IPS-11a (cell line): ENCODE data around the gene HDAC11.
"Not testable (repeated sequence)": the region's sequence is repeated elsewhere in the genome, so short reads cannot be mapped to it uniquely, and the experiment has no call there.

Experiments
- H3K4me3 ChIP-seq: one replicate; pipeline ENCODE4 v1.5.1; 2013; ENCODE audit warnings: low read depth, low read length, control low read depth

The HDAC11 gene

DNA sequence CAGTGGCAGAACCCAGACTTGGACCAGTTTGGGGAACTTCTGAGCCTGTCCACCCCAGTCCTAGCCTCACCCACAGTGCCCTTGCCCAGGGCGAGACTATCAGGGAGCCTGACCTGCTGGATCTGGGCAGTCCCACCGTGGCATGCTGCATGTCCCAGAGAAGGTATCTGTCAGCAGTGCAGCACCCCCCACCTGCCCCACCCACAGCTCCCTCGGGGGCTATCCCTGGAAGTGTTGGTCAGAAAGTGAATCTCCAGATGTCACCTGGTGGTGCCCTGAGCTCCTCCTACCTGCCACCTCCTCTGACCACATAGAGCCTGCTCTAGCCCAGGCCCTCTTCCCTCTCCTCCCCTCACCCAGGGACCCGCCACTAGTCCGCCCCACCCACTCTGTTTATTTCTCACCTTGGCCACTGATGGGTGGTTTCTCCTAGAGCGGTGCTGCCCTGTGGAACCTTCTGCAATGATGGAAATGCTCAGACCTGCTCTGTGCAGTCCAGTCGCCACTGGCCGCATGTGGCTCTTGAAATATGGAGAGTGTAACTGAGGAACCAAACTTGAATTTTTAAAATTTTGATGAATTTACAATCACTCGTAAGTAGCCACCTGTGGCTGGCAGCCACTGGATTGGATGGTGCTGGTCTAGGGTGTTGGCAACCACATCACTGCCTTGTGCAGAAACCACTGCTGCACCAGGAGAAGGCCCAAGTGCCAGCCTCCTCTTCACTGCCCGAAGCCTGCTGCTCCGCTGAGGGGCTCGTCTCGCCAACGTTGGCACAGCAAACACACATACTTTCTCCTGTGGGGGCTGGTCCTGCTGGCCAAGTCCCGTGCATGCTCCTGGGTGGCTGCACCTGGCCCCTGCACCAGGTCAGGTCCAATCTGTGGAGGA is 13.1 kb downstream of the HDAC11 start:
- no peak overlapping the region for H3K4me3 ChIP-seq

DNA sequence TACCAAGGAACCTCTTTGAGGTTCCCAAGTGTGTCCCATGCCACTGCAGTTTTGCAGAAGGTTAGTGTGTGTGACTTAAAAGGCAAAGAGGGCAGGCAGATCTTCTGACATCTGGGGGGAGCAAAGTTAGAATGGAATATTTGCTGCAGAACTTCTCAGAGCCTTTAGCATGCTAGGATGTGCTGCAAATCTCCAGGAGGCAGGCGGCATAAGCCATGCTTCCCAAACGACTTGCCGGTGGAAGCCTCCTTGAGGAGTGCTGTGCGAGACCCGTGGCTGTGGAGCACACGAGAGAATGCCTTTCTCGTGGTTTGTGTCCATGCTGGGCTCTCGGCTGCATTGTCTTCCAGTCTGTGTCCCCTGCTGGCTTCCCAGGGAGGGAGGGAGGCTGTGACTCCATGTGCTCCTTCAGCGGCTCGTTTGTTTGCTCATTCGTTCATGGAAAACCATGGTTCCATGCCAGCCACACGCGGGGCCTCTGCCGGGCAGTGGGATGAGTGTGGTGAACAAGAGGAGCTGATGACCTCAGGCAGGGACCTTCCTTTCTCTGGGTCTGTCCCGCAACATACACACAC is 13.8 kb downstream of the HDAC11 start:
- no peak overlapping the region for H3K4me3 ChIP-seq

DNA sequence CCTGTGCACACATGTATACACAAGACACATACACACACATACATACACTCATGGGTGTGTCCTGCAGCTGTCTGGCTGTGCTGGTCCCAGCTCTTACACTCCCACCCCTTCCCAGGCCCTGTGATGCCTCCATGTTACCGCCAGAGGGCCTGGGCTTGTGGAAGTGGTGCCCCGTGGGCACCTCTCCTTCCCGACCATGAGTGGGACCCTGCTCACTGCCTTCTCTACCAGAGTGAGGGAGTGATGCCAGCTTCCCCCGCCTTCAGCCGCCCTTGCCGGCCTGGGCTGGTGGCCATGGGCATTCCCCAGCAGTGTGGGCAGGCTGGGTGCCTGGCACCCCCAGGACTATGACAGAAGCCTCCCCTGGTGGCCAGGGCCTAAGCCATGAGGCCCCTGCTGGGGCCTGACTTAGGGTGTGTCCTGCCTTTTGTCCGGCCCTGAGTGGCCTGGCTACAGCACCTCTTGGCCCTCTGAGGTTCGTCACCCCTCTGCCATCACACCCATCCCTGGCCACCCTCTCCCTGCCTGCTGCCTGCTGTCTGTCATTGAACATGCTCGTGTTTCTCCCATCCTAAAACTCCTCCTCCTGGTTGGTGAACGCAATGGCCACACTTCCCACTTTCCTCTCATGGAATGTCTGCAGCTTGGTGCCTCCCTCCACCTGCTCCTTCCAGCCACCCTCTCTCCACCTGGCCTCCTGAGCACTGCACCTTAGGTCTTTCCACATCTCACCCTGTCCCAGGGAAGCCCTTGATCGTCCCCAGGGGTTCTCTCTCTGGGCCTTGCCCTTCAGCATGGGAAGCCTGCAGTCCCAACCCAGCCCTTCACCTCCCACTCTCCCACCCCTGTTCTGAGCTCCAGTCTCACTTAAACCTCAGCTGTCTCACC is 14.6 kb downstream of the HDAC11 start:
- no peak overlapping the region for H3K4me3 ChIP-seq

DNA sequence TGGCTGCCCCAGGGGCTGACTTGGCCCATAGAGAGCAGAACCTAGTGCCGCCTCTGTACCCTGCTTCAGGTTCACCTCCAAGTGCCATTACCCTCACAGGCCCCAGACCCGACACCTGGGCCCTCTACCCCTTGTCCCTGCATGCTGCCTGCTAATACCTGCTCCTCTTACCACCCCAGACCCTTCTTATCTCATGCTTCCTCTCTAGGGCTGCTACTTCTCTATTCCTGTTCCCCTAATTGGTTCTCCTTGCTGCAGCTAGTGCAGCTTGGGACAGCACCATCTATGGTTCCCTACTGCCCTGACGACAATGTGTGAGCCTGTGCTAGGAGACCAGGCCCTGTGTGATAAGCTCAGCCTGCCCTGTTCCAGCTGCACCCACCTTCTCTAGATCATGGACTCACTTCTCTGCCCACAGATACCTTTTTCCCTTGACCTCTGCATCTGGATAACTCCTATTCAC is 15.3 kb downstream of the HDAC11 start:
- no peak overlapping the region for H3K4me3 ChIP-seq

DNA sequence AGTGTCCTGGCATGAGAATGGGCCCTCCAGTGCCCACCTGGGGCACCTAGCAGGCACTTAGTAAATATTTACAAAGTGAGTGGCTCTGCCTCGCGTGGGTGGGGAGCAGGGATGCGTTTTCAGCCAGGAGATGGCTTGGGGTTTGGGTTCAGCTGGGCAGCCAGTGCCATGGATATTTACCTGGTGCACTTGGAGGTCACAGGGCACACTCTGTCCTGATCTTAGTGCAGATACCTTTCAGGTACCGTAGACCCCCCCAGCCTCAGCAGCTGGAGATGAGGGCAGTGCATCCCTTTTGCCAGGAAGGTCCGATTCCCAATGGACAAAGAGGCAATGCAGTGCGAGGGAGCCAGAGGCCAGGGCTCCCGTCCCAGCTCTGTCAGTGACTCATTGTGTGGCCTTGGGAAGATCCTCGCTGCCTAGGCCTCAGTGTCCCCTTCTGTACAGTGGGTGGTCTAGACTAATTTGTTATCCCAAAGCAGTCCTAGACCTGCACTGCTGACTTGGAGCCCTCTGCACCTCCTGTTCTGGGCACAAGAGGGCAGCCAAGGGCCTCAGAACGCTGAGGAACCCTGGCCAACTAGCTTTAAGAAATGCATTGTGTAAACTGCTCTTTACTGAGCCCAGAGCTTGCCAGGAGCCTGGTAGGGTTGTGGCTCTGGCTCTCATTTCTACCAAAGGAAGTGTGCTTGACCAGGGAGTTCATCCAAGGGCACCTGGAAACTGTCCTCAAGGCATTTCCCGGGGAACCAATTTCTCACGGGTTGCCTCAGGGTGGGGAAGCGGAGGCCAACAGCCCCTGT is 16.0 kb downstream of the HDAC11 start:
- H3K4me3 ChIP-seq, result no peak overlapping the region

DNA sequence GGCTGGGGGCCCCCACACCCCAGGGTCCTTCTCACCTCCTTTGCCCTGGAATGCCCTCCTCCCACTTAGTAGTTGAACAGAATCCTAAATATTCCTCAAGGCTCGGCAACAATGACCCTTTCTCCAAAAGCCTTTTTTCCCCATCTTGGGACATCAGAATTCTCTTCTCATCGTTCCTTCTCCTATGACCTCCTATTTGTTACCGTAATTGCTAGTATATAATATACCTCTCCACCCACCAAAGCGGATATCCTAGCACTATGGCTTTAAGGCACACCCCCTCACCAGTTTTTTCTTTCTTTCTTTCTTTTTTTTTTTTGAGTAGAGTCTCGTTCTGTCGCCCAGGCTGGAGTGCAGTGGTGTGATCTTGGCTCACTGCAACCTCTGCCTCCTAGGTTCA is 16.8 kb downstream of the HDAC11 start:
- H3K4me3 ChIP-seq, result no peak overlapping the region

DNA sequence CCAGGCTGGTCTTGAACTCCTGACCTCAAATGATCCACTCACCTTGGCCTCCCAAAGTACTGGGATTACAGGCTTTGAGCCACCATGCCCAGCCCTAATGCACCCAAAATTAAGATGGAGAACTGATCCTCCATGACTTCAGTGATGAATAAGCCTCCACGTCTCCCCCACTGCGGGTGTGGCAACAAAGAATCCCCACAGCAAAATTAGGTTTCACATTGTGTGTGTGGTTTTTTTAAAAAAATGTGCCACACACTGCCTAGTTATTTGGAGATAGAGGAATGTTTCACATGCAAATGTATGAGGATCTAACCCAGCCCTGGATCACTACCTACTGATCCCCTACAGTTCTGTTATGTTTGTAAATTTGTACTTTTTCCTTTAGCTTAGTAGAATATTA is 17.3 kb downstream of the HDAC11 start:
- no peak overlapping the region for H3K4me3 ChIP-seq

DNA sequence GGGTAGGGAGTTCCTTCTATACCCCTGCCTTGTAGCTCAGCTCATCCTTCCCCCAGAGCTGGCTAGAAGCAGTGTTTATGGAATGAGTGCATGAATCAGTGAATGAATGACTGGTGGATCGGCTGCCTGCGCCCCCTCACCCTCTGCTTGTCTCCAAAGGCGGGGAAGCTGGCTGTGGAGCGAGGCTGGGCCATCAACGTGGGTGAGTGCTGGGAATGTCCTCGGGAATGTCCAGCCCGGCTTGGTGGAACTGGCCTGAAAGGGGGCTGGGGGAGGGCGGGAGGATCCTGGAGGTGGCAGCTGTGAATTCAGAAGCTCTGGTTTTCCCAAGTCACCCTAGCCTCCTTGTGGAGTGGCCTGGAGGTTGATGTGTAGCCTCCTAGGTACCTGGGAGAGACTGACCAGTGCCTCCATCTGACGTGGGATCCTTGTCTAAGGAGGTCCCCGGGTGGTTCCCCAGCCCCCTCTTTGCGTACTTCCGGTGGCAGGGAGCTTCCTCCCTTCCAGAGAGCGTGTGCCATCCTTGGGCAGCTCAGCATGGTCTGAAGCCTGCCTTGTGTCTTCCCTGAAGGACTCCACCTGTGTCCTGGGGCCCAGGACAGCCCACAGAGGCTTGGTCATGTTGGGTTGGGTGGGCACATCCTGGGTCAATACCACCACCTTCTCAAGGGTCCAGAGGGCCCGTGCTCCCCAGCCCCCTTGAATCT is 18.4 kb downstream of the HDAC11 start:
- no peak overlapping the region for H3K4me3 ChIP-seq

DNA sequence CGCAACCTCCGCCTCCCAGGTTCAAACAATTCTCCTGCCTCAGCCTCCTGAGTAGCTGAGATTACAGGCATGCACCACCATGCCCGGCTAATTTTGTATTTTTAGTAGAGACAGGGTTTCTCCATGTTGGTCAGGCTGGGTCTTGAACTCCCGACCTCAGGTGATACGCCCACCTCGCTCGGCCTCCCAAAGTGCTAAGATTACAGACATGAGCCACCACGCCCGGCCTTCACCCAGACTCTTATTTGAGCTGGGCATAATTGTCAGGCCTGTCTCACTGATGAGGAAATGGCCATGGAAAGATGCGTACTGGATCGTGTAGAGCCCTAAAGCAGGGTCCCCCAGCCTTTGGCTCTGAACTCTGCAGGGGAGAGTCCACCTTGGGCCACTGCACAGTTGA is 19.1 kb downstream of the HDAC11 start:
- not testable (repeated sequence) for H3K4me3 ChIP-seq

DNA sequence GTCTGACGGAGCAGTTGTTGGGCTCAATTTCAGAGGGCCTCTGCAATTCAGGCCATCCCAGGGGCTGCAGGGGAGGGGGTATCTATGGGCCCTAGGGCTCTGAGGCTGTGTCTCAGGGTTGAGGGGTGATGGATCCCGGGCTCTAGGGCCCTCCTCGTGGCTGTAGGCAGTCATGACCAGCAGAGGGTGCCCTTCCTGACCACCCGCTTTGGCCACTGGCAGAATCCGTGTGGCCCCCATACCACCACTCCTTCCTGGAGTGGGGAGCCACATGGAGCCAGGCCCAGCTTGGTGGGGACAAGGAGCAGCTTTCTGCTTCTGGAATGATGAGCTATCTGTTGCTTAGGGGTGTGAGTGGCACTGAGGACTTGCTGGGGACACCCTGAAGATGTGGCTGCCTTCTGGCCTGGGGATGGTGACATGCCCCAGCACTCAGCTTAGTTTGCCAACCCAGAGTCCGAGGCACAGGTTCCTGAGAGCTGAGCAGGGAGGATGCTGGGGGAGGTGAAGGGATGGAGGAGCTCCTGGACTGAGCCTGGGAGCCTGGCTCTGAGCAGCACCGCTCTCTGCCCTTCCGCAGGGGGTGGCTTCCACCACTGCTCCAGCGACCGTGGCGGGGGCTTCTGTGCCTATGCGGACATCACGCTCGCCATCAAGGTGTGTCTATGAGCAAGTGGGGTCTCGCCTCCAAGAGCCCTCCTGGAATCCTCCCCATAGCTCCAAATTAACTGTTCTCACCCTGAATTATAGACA is 20.2 kb downstream of the HDAC11 start:
- no peak overlapping the region for H3K4me3 ChIP-seq

DNA sequence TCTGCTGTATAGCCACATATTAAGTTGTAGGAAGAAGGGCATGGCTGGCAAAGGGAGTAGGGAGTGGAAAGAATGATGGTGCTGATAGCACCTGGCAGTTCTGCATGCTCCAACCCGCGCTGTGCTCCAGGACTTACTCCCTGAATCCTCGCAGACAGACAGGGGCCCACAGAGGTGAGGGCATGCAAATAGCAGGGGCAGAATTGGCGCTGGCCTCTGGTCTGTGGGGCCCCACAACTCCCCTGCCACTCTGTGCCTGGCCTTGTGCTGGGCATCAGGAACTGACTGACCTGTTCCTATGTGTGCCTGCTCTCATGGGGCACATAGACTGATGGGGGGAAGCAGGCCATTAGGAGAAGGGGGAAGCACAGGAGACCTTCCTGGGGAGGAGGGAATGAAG is 20.9 kb downstream of the HDAC11 start:
- no peak overlapping the region for H3K4me3 ChIP-seq

DNA sequence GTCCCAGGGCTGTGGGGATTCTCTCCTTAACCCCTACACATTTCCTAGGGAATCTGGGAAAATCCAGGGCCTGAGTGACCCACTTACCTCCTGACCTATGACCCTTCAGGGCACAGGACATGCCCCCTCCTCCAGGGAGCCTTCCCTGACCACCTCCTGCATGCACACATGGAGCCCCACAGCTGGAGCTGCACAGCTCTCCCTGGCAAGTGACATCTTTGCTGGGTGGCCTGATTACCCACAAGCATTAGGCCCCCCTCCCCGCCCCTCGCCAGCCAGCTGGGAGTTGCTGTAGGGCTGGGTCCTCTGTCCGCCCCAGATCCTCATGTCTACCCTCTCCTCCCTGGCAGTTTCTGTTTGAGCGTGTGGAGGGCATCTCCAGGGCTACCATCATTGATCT is 21.4 kb downstream of the HDAC11 start:
- no peak overlapping the region for H3K4me3 ChIP-seq

DNA sequence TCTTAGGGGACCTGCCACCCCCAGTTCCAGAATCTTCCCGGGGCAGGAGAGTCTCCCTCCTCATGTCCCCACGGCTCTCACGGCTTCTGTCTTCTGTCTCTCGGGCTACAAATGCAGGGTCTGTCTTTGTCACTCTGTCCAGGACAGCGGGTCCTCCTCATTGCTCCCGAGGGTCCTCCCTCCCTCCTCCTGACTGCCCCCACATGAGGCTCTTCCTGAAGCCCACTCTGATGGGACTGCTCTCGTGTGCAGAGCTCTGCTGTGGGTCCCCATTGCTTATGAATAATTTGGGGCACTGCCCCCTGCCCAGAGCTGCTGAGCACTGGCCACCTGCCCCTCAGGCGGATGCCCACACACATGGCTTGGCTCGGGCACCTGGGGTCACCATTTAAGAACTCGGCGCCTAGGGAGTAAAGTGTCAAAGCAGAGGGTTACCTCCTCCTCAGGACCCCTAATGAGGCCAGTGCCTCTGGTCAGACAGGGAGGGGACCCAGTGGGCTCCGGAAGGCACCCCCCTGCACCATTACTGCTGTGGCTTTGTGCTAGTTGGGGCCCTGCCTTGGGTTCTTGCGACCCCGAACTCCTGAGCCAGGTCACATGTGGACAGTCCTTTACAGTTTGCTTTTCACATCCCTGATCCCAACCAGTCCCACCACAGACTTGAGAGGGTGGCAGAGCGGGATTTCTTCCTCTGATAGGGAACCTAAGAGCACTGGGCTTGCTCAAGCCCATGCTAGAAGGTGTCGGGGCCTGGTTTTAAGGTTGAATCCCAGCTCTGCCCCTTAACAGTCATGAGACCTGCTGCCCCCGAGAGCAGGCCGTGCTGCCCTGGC is 22.1 kb downstream of the HDAC11 start:
- H3K4me3 ChIP-seq, result no peak overlapping the region

DNA sequence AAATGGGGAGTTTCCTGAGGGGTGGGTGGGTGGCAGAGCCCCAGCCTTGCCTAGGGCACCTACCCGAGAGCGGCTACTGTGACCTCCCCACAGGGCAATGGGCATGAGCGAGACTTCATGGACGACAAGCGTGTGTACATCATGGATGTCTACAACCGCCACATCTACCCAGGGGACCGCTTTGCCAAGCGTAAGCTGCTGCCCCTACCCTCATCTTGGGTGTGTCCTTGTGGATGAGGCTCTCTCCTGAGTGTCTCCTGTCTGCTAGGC is 22.6 kb downstream of the HDAC11 start:
- H3K4me3 ChIP-seq, result no peak overlapping the region

DNA sequence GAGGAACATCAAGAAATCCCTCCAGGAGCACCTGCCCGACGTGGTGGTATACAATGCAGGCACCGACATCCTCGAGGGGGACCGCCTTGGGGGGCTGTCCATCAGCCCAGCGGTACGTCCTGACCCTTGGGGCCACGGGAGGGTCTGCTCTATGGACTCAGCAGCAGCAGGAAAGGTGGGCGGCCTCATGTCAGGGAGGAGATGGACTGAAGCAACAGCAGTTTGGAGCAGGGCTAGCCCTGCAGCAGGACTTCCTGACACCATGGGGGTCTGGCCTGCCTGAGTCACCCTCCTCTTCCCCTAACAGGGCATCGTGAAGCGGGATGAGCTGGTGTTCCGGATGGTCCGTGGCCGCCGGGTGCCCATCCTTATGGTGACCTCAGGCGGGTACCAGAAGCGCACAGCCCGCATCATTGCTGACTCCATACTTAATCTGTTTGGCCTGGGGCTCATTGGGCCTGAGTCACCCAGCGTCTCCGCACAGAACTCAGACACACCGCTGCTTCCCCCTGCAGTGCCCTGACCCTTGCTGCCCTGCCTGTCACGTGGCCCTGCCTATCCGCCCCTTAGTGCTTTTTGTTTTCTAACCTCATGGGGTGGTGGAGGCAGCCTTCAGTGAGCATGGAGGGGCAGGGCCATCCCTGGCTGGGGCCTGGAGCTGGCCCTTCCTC is 24.2 kb downstream of the HDAC11 start:
- no peak overlapping the region for H3K4me3 ChIP-seq

DNA sequence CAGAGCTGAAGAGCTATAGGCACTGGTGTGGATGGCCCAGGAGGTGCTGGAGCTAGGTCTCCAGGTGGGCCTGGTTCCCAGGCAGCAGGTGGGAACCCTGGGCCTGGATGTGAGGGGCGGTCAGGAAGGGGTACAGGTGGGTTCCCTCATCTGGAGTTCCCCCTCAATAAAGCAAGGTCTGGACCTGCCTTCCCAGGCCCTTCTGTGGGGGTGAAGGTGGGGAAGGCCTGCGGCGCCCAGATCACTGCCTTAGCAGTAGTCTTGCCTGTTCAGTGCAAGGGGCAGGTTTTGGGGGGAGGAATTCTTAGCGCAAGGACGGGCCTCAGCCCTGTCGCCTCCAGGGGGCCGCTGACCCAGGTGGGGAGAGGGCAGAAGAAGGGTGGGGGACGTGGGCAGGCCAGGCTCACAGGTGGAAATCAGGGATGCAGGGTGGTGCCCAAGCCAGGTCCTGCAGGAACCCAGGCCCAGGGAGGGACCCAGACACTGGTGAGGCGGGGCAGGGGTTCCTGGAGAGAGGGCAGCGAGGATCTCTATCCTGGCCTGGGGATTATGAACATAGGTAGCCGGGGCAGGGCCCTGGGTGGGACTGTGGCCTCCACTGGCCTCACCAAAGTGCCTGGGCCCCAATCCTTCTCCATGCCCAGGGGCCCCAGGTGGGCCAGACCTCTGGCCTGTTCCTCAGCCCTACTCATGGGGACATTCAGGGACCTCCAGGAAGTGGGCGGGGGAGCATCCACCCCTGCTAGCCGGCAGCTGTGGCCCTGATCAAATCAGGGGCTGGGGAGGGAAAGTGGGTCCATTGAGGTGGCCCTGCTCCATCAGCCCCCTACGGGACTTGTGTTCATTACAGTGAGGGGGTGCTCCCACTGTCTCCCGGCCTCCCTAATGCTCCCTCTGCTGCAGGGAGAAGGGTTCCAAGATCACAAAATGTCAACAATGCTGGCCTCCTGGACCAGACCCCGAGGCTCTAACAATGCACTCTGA is 25.3 kb downstream of the HDAC11 start:
- H3K4me3 ChIP-seq, result no peak overlapping the region

DNA sequence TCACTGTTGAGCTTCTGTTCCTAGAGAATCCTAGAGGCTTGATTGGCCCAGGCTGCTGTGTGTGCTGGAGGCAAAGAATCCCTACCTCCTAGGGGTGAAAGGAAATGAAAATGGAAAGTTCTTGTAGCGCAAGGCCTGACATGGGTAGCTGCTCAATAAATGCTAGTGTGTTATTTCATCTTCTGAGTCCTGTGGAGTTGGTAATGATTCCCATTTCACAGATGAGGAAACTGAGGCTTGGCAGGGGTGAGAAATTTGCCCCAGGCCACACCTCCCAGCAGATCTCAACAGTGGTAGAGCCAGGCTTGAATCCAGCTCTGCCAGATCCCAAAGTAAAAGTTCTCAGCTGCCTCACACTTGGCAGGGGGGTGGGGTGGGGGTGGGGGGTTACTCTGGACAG is 26.1 kb downstream of the HDAC11 start:
- H3K4me3 ChIP-seq, result no peak overlapping the region
